Pancreas (tissue), 10 donors: ENCODE measurements around the gene SGSM1. TPM values are rescaled to one million over a fixed set of nuclear protein-coding genes. Genes with fewer than 3 reads are reported as not detected.

Experiments
- ATAC-seq, 4 donors: fragments of 200-7000 bp; cut with Tn5 transposase; one replicate each; pipeline versions ENCODE4 v1.8.0 to v1.9.1; 2020; ENCODE audit warnings: mild to moderate bottlenecking in 4 of 4, moderate library complexity in 4 of 4
- DNase-seq, 6 donors: peaks; one replicate each; pipeline ENCODE4 v3.0.0-alpha.2; 2020
- FAIRE-seq: peaks from 2 replicates; lab custom pipeline; 2012; peaks lifted over from hg19 to GRCh38; lab: Jason Lieb, UNC
- H3K27ac ChIP-seq, 4 donors: fragments of 200-600 bp; sonication (generic); 1 replicate in 3 of 4; 2 replicates in 1 of 4; pipeline versions ENCODE4 v1.5.0 to v1.8.0; 2020
- H3K27me3 ChIP-seq, 4 donors: fragments of 200-600 bp; one replicate each; pipeline ENCODE4 v1.8.0; 2021
- H3K36me3 ChIP-seq, 3 donors: fragments of 200-600 bp; sonication (generic) in 1 of 3; one replicate each; pipeline versions ENCODE4 v1.5.0 to v1.8.0; 2020 to 2021
- H3K4me1 ChIP-seq, 3 donors: fragments of 200-600 bp; one replicate each; pipeline ENCODE4 v1.8.0; 2021
- H3K4me3 ChIP-seq, 4 donors: fragments of 200-600 bp; sonication (generic) in 2 of 4; one replicate each; pipeline versions ENCODE4 v1.5.0 to v1.8.0; 2020 to 2021
- H3K9me3 ChIP-seq, 4 donors: fragments of 200-600 bp; one replicate each; pipeline ENCODE4 v1.8.0; 2021
- CTCF ChIP-seq, 4 donors: fragments of 200-600 bp; sonication (generic) in 3 of 4; IDR thresholded peaks; one replicate each; pipeline versions ENCODE4 v1.5.0 to v1.8.0; 2021; ENCODE audit warnings: antibody characterized with exemption in 4 of 4
- WGBS, 2 donors: extraction: QIAGEN DNeasy Blood & Tissue Kit; methylation state at CpG; one replicate each; pipeline ENCODE4 v1.1.7; 2013; 5-methylcytosine and 5-hydroxymethylcytosine counted together
- intact Hi-C, 3 donors: fragments of 100-400 bp; cut with DNase I; formaldehyde crosslinking; loops; one replicate each; pipeline versions ENCODE4 v1.11.1 to v1.14.2; 2022
- polyA plus RNA-seq, 2 donors: library from polyadenylated mRNA; stranded (reverse); fragments of 200-250 nt; gene quantifications; one replicate each; pipeline ENCODE4 v1.2.3, GENCODE V29; 2013
- total RNA-seq, 6 donors: library from RNA; stranded (reverse); fragmentation: NEBNext Ultra II Directional in 4 of 6; extraction: Animal tissue kit (Norgen Biotek cat#: 25700) in 4 of 6; gene quantifications; one replicate each; pipeline versions ENCODE4 v1.2.1 to v1.2.4, GENCODE V29; 2021 to 2023
- donor health status: healthy with polysubstance abuse.
- donor health status: DM: no; HTN: no; CAD: no; lungs with moderate emphysema.
- donor health status: DM: no; HTN: no; CAD: no.
- donor health status: control.
- donor health status: control.
- donor health status: Bipolar disorder and iron deficiency.
- donor health status: DM: yes; HTN: yes; CAD: no.
- donor health status: DM: no; HTN: no; CAD: no.
- donor health status: DM: no; HTN: no; CAD: no.
- donor health status: DM: yes; HTN: yes; CAD: no.

The SGSM1 gene
- total and polyA plus RNA-seq, 8 donors, result 1.6 to 5.1 (median 2.5) TPM

GRCh38 chr22:24973872-24974271 is 167.9 kb downstream of the SGSM1 start:
- no peak for DNase-seq
- 40 to 49% methylated on average over 6 of the region's 6 CpGs for WGBS, 2 donors
- peaks cover 0 to 23% (median 12%) of the 10 kb centered on the region in 3 donors for H3K4me1 ChIP-seq
- H3K36me3 ChIP-seq, result no peaks in the 10 kb centered on the region
- peak; percentile 15 to 63 (median 42) for ATAC-seq
- no peaks in the 10 kb centered on the region for H3K27me3 ChIP-seq
- intact Hi-C loops, result no loop called here
- H3K4me3 ChIP-seq, result no peak overlapping the region
- no peak for TF ChIP-seq CTCF (IDR thresholded peaks at IDR 0.05)
- no peak overlapping the region for H3K27ac ChIP-seq
- no peak for FAIRE-seq
- H3K9me3 ChIP-seq, result no peaks in the 10 kb centered on the region

DNA sequence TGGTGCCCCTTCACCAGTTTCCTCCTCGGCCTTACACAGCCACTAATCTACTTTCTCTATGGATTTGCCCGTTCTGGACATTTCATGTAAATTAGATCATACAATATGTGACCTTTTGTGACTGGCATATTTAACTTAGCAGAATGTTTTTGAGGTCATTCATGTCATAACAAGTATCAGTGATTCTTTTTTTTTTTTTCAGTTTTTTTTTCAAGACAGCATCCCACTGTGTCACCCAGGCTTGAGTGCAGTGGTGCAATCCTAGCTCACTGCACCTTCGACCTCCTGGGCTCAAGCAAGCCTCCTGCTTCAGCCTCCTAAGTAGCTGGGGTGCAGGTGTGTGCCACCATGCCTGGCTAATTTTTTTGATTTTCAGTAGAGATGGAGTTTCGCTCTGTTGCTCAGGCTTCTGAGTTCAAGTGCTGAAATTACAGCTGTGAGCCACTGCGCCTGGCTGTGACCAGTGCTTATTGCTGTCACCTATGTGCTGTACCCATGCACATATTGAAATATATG is 169.2 kb downstream of the SGSM1 start:
- H3K27me3 ChIP-seq, result no peaks in the 10 kb centered on the region
- no peaks in the 10 kb centered on the region for H3K36me3 ChIP-seq
- H3K9me3 ChIP-seq, result no peaks in the 10 kb centered on the region
- intact Hi-C loops, result no loop called here
- ATAC-seq, result no peak
- no peak for DNase-seq
- no peak for TF ChIP-seq CTCF (IDR thresholded peaks at IDR 0.05)
- H3K27ac ChIP-seq, result no peak overlapping the region
- WGBS, 2 donors, result 92 to 93% methylated on average over 5 of the region's 5 CpGs
- no peak overlapping the region for H3K4me3 ChIP-seq
- FAIRE-seq, result no peak
- peaks cover 0 to 17% (median 6%) of the 10 kb centered on the region in 3 donors for H3K4me1 ChIP-seq

DNA sequence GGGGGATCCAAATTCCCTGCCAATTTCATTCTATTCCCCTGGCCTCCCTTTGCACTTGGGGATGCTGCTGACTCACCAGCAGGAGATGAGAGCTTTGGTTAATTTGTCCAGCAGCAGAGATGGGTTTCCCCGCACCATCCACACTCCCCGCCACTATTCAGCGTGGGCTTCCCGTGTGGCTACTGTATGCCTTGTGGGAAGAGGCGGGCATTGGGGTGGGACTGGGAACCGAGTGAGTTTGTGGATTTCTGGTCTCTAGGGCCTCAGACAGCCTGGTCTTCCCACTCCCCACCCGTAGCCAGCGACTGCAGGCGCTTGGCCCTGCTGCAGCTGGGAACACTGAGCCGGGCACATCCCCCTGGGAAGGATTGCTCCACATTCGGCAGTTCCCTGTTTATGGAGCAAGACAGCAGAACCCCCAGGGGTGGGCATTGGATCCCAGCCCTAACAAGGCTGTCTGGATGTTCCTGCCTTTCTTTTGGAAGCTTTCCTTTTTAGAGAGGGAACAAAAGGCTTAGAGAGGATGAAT is 169.9 kb downstream of the SGSM1 start:
- H3K27ac ChIP-seq, result peak overlapping the region in 2 of 4 donors; percentile 22 to 51
- H3K4me1 ChIP-seq, result peaks cover 0 to 16% (median 0%) of the 10 kb centered on the region in 3 donors
- WGBS, 2 donors, result 56 to 66% methylated on average over 11 of the region's 11 CpGs
- H3K9me3 ChIP-seq, result no peaks in the 10 kb centered on the region
- peak in 2 of 4 donors; percentile 9 to 32 for ATAC-seq
- no peak for DNase-seq
- TF ChIP-seq CTCF (IDR thresholded peaks at IDR 0.05), result no peak
- FAIRE-seq, result no peak
- no peak overlapping the region for H3K4me3 ChIP-seq
- no peaks in the 10 kb centered on the region for H3K36me3 ChIP-seq
- no peaks in the 10 kb centered on the region for H3K27me3 ChIP-seq
- intact Hi-C loops, result no loop called here

DNA sequence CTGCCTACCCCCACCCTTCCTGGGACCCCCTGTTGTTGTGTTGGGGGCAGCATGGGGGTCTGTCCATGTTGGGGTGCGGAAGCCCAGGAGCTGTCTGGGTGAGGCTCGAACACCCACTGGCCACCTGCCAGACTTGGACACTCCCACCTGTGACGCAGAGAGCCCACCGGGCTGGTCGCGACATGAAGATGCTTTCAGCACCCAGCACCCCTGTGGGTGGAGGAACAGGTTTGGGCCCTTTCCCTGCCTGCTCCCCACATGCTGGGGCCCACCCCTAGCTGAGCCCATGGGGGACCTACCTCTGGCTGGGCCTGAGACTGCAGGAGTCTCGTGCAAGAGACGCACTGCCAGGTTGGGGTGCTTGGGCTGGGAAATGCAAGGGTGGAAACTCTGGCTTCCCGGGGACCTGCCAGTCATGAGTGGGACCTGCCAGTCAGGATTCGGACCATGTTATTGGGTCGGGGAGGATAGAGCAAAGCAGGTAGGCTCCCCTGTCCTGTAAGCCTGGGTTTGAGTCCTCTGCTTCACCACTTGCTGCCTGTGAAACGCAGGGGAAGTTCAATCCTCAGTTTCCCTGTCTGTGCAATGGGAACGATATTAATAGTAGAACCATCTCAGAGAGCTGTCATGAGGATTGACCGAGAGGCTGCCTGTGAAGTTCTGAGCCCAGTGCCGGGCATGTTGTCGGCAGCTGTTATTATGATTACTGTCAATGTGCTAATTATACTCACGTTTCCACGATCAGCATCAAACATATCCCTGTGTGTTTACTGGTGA is 170.6 kb downstream of the SGSM1 start:
- H3K4me3 ChIP-seq, result no peak overlapping the region
- H3K4me1 ChIP-seq, result peaks cover 0 to 16% (median 0%) of the 10 kb centered on the region in 3 donors
- no peaks in the 10 kb centered on the region for H3K27me3 ChIP-seq
- no peaks in the 10 kb centered on the region for H3K9me3 ChIP-seq
- H3K36me3 ChIP-seq, result no peaks in the 10 kb centered on the region
- intact Hi-C loops, result no loop called here
- peak overlapping the region in 3 of 4 donors; percentile 14 to 53 (median 22) for H3K27ac ChIP-seq
- DNase-seq, result peak in 1 of 6 donors; percentile 46
- FAIRE-seq, result no peak
- WGBS, 2 donors, result 67% methylated on average over 18 of the region's 18 CpGs
- no peak for TF ChIP-seq CTCF (IDR thresholded peaks at IDR 0.05)
- ATAC-seq, result peak in 1 of 4 donors; percentile 30

Other genes starting within 250 kb of the SGSM1 start
- 10 to 100 TPM in 3 of 6 donors, 1 to 10 TPM in 3; 8.3 to 20.2 (median 9.8) TPM for gene LRRC75B, start 213.1 kb upstream of the SGSM1 start, total RNA-seq
- 100 to 1,000 TPM; 101 to 106 TPM for gene LRRC75B, start 213.1 kb upstream of the SGSM1 start, polyA plus RNA-seq
- gene GGT1, start 203.0 kb upstream of the SGSM1 start, total RNA-seq, result 10 to 100 TPM; 23.5 to 60.1 (median 42.8) TPM
- 100 to 1,000 TPM in 1 of 2 donors, 10 to 100 TPM in 1; 92.9 to 195 TPM for gene GGT1, start 203.0 kb upstream of the SGSM1 start, polyA plus RNA-seq
- gene PIWIL3, start 31.5 kb upstream of the SGSM1 start, total RNA-seq, result not detected
- gene PIWIL3, start 31.5 kb upstream of the SGSM1 start, polyA plus RNA-seq, result not detected
- gene LHFPL7, start 140.5 kb downstream of the SGSM1 start, total RNA-seq, result not detected
- gene LHFPL7, start 140.5 kb downstream of the SGSM1 start, polyA plus RNA-seq, result not detected
- 10 to 100 TPM; 17.5 to 28.8 (median 20.4) TPM for gene KIAA1671, start 146.5 kb downstream of the SGSM1 start, total RNA-seq
- 10 to 100 TPM in 1 of 2 donors, 1 to 10 TPM in 1; 8.3 to 12.8 TPM for gene KIAA1671, start 146.5 kb downstream of the SGSM1 start, polyA plus RNA-seq